ENCODE data around the gene LAMA4.

Gene LAMA4

DNA sequence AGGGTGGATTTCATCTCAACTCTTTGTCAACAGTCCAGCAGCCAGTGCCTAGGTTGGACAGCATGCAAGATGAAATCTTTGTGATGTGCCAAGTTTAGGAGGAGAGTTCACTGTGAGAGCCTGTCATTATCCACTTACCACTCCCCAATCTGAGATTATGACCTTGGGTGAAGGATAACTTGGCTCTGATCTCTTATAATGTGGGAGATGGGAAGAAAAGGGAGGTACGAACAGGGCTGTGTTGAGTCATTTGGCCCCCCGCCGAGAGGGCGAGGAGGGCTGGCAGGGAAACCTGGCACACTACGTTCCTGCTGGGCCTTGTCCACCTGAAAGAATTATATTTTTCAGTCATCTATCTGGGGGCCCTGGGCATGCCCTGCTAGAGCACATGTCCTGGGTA lies 35.8 kb downstream of the LAMA4 start:
- Histone ChIP-seq H3K4me1 (ENCODE audit: control insufficient read depth, insufficient read depth, low read length) (no peaks in the 10 kb centered on the region), H3K27me3 (ENCODE audit: control insufficient read depth, insufficient read depth, low read length) (no peaks in the 10 kb centered on the region), H3K9ac (ENCODE audit: low read length) (no peak overlapping the region)

DNA sequence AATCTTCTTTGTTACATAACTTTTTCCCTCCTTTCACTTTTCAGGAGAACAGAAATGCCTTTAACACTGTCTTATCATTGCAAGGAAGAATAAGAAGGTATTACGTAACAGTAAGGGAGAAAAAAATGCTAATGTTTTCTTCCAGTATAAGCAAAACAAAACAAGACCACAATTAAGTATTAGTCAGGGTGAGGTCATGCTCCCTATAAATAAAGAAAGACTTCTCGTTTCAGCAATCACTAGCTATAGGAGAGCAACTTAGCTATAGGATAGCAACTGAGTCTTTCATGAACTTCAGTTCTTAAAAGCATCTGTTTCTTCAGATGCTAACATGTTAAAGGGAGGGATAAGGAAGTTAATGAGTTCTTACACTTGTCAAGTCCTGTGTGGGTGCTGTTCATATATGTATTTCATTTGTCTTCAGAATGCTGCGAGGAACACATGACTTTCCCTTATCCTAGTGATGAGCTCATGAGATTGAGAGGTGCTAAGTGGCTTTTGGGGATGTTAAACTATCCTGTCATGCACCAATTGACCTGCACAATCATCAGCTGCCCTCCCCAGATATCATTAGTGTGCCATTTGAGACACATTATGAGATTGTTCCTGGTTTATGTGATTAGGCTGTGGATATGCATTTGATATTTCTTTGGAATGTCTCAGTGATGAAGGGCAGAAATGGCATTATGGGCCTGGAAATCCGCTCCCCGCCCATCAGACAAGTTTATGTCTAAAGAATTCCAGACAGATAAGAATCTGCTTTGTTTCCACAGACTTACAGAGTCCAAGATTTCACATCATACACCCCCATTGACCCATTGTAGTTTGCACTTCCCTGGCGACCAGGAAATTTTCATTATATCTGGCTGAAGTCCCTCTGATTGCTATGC lies 37.5 kb downstream of the LAMA4 start:
- Histone ChIP-seq H3K9me3 (ENCODE audit: control insufficient read depth, low read length) (no peaks in the 10 kb centered on the region), H3K36me3 (ENCODE audit: control insufficient read depth, insufficient read depth, low read length) (no peaks in the 10 kb centered on the region), H3K4me3 (ENCODE audit: low read length) (no peak overlapping the region), H3K4me1 (ENCODE audit: control insufficient read depth, insufficient read depth, low read length) (no peaks in the 10 kb centered on the region), H3K27me3 (ENCODE audit: control insufficient read depth, insufficient read depth, low read length) (no peaks in the 10 kb centered on the region), H3K9ac (ENCODE audit: low read length) (no peak overlapping the region)

More for the DNA sequence above, 35.8 kb downstream of the LAMA4 start:
- no peaks in the 10 kb centered on the region for H3K9me3 ChIP-seq (ENCODE audit: control insufficient read depth, low read length)
- H3K36me3 ChIP-seq (ENCODE audit: control insufficient read depth, insufficient read depth, low read length) = no peaks in the 10 kb centered on the region
- no peak overlapping the region for H3K4me3 ChIP-seq (ENCODE audit: low read length)

DNA sequence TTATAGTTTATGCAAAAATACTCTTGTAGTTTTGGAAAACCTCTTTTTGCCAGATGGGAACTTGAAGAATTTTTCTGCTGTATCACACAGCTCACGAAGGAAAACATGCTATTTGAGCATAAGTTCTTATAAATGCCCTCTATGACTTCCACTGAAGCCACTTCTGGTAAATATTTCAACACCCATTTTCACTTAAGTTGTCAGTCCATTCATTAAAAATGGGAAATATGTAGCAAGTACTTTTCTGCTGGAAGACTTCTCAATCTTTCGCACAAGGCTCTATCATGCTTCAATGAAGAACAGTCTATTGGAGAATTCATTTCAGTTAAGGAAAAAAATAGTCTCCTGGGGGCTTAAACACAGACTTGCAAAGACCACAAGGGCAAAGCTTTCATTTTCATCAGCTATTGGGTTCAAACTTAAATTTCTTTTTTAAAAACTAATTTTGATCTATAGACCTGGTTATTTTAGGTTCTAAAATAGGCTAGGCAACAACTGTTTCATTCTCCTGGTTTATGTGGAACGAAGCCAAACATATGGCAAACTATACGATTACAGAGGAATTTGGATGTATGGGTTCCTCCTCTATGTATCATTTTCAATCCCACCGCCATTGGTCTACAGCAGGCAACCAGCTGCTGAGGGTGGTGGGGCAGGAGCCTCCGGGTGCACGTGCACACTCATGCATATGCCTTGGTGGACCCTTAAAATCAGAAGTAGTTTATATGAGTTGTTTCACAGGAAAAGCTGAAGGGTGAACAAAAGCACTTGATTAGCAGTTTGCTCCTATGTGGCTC lies 38.7 kb downstream of the LAMA4 start:
- Histone ChIP-seq H3K9ac (ENCODE audit: low read length) (no peak overlapping the region), H3K4me3 (ENCODE audit: low read length) (no peak overlapping the region), H3K9me3 (ENCODE audit: control insufficient read depth, low read length) (no peaks in the 10 kb centered on the region), H3K4me1 (ENCODE audit: control insufficient read depth, insufficient read depth, low read length) (no peaks in the 10 kb centered on the region), H3K27me3 (ENCODE audit: control insufficient read depth, insufficient read depth, low read length) (no peaks in the 10 kb centered on the region), H3K36me3 (ENCODE audit: control insufficient read depth, insufficient read depth, low read length) (no peaks in the 10 kb centered on the region)

DNA sequence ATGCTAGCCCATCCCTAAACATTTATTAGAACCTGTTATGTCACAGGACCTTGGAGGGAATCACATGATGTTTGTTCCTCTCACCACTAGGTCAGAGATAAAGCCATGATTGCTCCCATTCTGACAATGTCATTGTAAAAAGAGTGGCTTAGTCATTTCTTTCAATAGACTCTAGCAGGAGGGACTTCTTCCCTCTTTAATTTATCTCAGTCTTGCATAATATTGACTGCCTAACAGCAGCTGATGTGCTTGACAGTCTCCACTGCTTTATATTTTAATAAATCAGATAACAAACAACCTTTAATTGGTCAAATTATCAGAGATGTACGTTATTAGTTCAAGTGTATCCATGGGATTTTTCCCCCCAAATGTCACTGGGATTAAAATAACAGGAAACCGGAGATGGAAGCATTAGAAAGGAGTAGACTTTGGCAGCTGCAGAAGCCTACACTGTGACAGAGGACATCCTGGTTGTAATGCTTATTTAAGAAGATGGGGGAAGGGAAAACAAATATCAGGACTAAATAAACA lies 39.6 kb downstream of the LAMA4 start:
- H3K9me3 ChIP-seq (ENCODE audit: control insufficient read depth, low read length) = no peaks in the 10 kb centered on the region
- H3K36me3 ChIP-seq (ENCODE audit: control insufficient read depth, insufficient read depth, low read length) = no peaks in the 10 kb centered on the region
- H3K4me1 ChIP-seq (ENCODE audit: control insufficient read depth, insufficient read depth, low read length) = no peaks in the 10 kb centered on the region
- no peak overlapping the region for H3K4me3 ChIP-seq (ENCODE audit: low read length)
- no peaks in the 10 kb centered on the region for H3K27me3 ChIP-seq (ENCODE audit: control insufficient read depth, insufficient read depth, low read length)
- no peak overlapping the region for H3K9ac ChIP-seq (ENCODE audit: low read length)

DNA sequence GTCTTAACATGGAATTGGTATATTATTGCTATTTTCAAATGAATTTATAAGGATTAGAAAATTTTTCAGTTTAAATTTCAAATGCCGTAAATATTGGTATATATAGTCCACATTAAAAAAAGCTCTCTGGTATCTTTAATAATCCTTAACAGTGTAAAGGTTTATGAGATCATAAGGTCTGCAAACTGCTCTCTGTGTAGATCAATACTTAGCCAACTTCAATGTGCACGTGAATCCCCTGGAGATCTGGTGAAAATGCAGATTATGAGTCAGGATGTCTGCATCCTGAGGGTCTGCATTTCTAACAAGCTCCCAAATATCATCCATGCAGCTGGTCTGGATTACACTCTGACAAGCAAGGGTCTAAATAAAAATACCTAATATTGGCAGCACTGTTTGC lies 43.5 kb downstream of the LAMA4 start:
- no peak overlapping the region for H3K4me3 ChIP-seq (ENCODE audit: low read length)
- no peaks in the 10 kb centered on the region for H3K4me1 ChIP-seq (ENCODE audit: control insufficient read depth, insufficient read depth, low read length)
- H3K9ac ChIP-seq (ENCODE audit: low read length) = no peak overlapping the region
- H3K9me3 ChIP-seq (ENCODE audit: control insufficient read depth, low read length) = no peaks in the 10 kb centered on the region
- no peaks in the 10 kb centered on the region for H3K27me3 ChIP-seq (ENCODE audit: control insufficient read depth, insufficient read depth, low read length)
- no peaks in the 10 kb centered on the region for H3K36me3 ChIP-seq (ENCODE audit: control insufficient read depth, insufficient read depth, low read length)

DNA sequence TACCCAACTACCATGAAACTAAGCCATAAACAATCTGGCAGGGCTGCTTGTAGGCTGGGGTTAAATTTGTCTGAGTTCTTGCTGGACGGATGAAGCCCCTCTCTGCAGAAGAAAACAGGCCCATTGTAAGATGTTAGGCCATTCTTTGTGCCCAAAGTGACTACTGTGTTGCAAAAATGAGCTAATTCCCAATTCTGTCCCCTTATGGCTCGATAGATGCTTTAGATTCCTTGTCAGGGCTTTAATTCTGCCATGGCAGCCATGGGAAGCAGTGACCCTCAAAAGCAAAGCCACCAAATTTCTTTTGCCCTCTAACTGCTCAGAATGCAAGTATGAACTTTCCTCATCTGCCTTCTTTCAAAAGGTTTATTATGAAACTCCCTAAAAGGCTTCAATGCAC lies 45.2 kb downstream of the LAMA4 start:
- no peak overlapping the region for H3K4me3 ChIP-seq (ENCODE audit: low read length)
- H3K9ac ChIP-seq (ENCODE audit: low read length) = no peak overlapping the region
- H3K27me3 ChIP-seq (ENCODE audit: control insufficient read depth, insufficient read depth, low read length) = no peaks in the 10 kb centered on the region
- H3K4me1 ChIP-seq (ENCODE audit: control insufficient read depth, insufficient read depth, low read length) = no peaks in the 10 kb centered on the region
- no peaks in the 10 kb centered on the region for H3K9me3 ChIP-seq (ENCODE audit: control insufficient read depth, low read length)
- no peaks in the 10 kb centered on the region for H3K36me3 ChIP-seq (ENCODE audit: control insufficient read depth, insufficient read depth, low read length)

DNA sequence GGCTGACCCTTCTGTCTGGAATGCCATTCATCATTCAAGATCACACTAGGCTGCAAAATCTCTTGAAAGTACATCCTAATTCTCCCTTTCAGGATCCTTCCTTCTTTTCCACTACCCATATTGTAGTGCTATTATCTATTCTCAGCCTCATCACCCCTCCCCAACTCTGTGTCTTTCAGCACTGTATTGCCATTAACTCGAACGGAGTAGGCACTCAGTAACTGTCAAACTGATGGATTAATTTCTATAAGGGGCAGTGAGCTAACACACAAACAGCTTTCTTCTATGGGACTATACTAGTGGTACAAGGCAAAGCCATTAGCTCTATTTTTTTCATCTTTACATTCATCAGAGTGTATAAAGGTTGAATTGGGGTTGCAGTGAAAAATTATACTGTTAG lies 46.6 kb downstream of the LAMA4 start:
- H3K9ac ChIP-seq (ENCODE audit: low read length) = no peak overlapping the region

DNA sequence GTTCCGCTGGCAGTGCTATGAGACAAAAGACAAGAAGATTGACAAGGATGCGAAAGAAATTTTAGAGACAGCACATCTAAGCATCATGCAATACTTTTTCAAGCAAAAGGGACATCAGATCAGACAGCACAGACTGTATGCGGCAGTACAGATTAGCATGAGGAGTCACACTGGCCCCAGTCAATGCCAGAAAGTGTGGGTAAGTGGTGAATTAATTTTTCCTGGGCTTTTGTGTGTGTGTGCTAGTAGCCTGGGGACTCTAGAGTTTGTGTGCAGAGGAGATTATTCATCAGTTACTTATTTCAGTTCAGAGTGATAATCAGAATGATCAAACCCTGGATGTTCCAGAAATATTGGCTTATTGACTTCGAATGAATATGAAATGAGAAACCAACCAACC lies 47.2 kb downstream of the LAMA4 start:
- no peak overlapping the region for H3K4me3 ChIP-seq (ENCODE audit: low read length)
- no peaks in the 10 kb centered on the region for H3K9me3 ChIP-seq (ENCODE audit: control insufficient read depth, low read length)
- no peak overlapping the region for H3K9ac ChIP-seq (ENCODE audit: low read length)
- H3K36me3 ChIP-seq (ENCODE audit: control insufficient read depth, insufficient read depth, low read length) = no peaks in the 10 kb centered on the region
- no peaks in the 10 kb centered on the region for H3K27me3 ChIP-seq (ENCODE audit: control insufficient read depth, insufficient read depth, low read length)
- H3K4me1 ChIP-seq (ENCODE audit: control insufficient read depth, insufficient read depth, low read length) = no peaks in the 10 kb centered on the region

More for the DNA sequence above, 46.6 kb downstream of the LAMA4 start:
- H3K27me3 ChIP-seq (ENCODE audit: control insufficient read depth, insufficient read depth, low read length) = no peaks in the 10 kb centered on the region
- no peak overlapping the region for H3K4me3 ChIP-seq (ENCODE audit: low read length)
- H3K36me3 ChIP-seq (ENCODE audit: control insufficient read depth, insufficient read depth, low read length) = no peaks in the 10 kb centered on the region
- no peaks in the 10 kb centered on the region for H3K4me1 ChIP-seq (ENCODE audit: control insufficient read depth, insufficient read depth, low read length)
- H3K9me3 ChIP-seq (ENCODE audit: control insufficient read depth, low read length) = no peaks in the 10 kb centered on the region

DNA sequence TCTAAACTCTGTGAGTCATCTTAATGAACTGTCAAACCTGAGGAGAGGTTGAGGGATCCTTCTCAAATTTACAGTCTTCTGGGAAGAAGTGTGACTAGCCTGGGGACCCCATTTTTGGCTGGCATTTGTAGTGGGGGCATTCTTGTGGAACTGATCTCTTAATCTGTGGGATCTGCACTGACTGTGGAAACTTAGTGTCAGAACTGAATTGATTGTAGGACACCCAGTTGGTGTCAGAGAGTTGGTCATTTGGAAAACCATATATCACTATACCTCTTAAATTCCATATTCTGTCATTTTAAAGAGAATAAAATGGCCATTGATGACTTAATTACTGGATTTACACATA lies 48.3 kb downstream of the LAMA4 start:
- Histone ChIP-seq H3K36me3 (ENCODE audit: control insufficient read depth, insufficient read depth, low read length) (no peaks in the 10 kb centered on the region), H3K9me3 (ENCODE audit: control insufficient read depth, low read length) (no peaks in the 10 kb centered on the region), H3K4me1 (ENCODE audit: control insufficient read depth, insufficient read depth, low read length) (no peaks in the 10 kb centered on the region), H3K4me3 (ENCODE audit: low read length) (no peak overlapping the region), H3K9ac (ENCODE audit: low read length) (no peak overlapping the region), H3K27me3 (ENCODE audit: control insufficient read depth, insufficient read depth, low read length) (no peaks in the 10 kb centered on the region)

DNA sequence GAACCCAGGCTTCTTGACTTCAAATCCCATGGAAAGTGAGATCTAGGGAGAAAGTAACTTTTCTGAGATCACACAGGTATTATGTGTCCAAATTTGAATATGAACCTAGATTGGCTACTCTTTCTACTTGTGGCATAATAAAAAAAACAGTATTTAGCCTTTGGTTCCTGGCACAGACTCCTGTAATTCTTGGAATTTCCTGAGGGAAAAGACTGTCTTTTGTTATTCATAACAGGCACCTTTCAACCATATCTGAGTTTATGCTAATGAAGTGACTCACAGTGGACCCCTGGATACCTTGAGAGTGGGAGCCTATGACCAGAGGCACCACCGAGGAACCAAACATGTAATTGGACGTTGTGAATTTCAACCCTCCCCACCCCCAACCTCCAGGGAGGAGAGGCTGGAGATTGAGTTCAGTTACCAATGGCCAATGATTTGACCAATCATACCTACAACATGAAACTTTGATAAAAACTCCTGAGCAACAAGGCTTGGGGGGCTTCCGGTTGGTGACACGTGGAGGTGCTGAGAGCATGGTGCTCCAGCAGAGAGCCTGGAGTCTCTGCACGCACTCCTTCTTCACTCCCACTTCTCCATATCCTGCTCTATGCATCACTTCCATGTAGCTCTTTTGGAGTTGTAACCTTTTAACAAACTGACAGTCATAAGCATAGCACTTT lies 48.8 kb downstream of the LAMA4 start:
- no peak overlapping the region for H3K9ac ChIP-seq (ENCODE audit: low read length)
- H3K4me1 ChIP-seq (ENCODE audit: control insufficient read depth, insufficient read depth, low read length) = no peaks in the 10 kb centered on the region

DNA sequence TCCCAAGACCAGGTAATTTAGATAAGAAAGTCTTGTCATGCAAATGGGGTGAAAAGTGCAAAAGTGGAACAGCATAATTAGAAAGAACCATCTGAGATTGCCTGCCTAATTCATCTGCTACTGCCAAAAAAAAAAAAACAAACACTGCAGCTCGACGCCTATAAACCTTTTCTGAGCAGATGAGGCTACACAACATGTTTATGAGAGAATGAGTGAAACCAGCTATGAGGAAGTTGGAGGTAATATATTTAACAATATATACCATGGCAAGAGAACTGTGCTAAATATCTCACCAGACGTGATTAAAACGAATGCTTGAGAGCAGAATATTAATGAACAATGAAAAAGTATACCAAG lies 50.0 kb downstream of the LAMA4 start:
- Histone ChIP-seq H3K9ac (ENCODE audit: low read length) (no peak overlapping the region), H3K27me3 (ENCODE audit: control insufficient read depth, insufficient read depth, low read length) (no peaks in the 10 kb centered on the region), H3K9me3 (ENCODE audit: control insufficient read depth, low read length) (no peaks in the 10 kb centered on the region), H3K4me3 (ENCODE audit: low read length) (no peak overlapping the region), H3K4me1 (ENCODE audit: control insufficient read depth, insufficient read depth, low read length) (no peaks in the 10 kb centered on the region), H3K36me3 (ENCODE audit: control insufficient read depth, insufficient read depth, low read length) (no peaks in the 10 kb centered on the region)

More for the DNA sequence above, 48.8 kb downstream of the LAMA4 start:
- Histone ChIP-seq H3K27me3 (ENCODE audit: control insufficient read depth, insufficient read depth, low read length) (no peaks in the 10 kb centered on the region), H3K9me3 (ENCODE audit: control insufficient read depth, low read length) (no peaks in the 10 kb centered on the region), H3K4me3 (ENCODE audit: low read length) (no peak overlapping the region), H3K36me3 (ENCODE audit: control insufficient read depth, insufficient read depth, low read length) (no peaks in the 10 kb centered on the region)
